HepG2 (cell line): ENCODE results near the gene UQCC5. TPM values are rescaled to one million over a fixed set of nuclear protein-coding genes. Genes with fewer than 3 reads are reported as not detected.

Experiments
- GATAD1 ChIP-seq: IDR thresholded peaks from 2 replicates; pipeline ENCODE4 v1.6.1; 2016; ENCODE audit warnings: missing genetic modification reagents, missing compliant biosample characterization
- NFKBIZ ChIP-seq: IDR thresholded peaks from 2 replicates; pipeline ENCODE4 v1.6.1; 2018; ENCODE audit warnings: missing genetic modification reagents, missing compliant biosample characterization
- PAF1 ChIP-seq: IDR thresholded peaks from 2 replicates; pipeline ENCODE4 v1.6.1; 2016; ENCODE audit warnings: missing genetic modification reagents, missing compliant biosample characterization
- PITX1 ChIP-seq: sonication (generic); formaldehyde crosslinking; IDR thresholded peaks from 2 replicates; pipeline ENCODE4 v1.5.1; 2020; ENCODE audit warnings: mild to moderate bottlenecking, missing genetic modification reagents
- RBAK ChIP-seq: sonication (generic); formaldehyde crosslinking; IDR thresholded peaks from 2 replicates; pipeline ENCODE4 v1.5.1; 2020; ENCODE audit warnings: mild to moderate bottlenecking, missing genetic modification reagents
- SNAPC4 ChIP-seq: sonication (generic); formaldehyde crosslinking; IDR thresholded peaks from 2 replicates; pipeline ENCODE4 v1.4.0; 2020; ENCODE audit warnings: mild to moderate bottlenecking, missing genetic modification reagents
- THAP11 ChIP-seq: IDR thresholded peaks from 2 replicates; pipeline ENCODE4 v1.6.1; 2016; ENCODE audit warnings: missing biosample characterization, missing genetic modification reagents
- U2AF1 ChIP-seq: fragments of 200-400 bp; formaldehyde crosslinking; optimal IDR thresholded peaks from 2 replicates; pipeline ENCODE3; 2017; ENCODE audit warnings: mild to moderate bottlenecking, low read depth, low read length
- ZBTB3 ChIP-seq: sonication (generic); formaldehyde crosslinking; IDR thresholded peaks from 2 replicates; pipeline ENCODE4 v1.4.0; 2020; ENCODE audit warnings: low read depth, mild to moderate bottlenecking, moderate library complexity, missing genetic modification reagents, borderline replicate concordance
- ZKSCAN8 ChIP-seq: IDR thresholded peaks from 2 replicates; pipeline ENCODE4 v1.6.1; 2016; ENCODE audit warnings: borderline replicate concordance, missing genetic modification reagents, missing compliant biosample characterization
- ZNF12 ChIP-seq: sonication (generic); formaldehyde crosslinking; IDR thresholded peaks from 2 replicates; pipeline ENCODE4 v1.5.0; 2020; ENCODE audit warnings: missing genetic modification reagents
- ZNF253 ChIP-seq: sonication (generic); formaldehyde crosslinking; IDR thresholded peaks from 2 replicates; pipeline ENCODE4 v1.8.0; 2022; ENCODE audit warnings: mild to moderate bottlenecking, missing genetic modification reagents, borderline replicate concordance
- ZNF264 ChIP-seq: sonication (generic); formaldehyde crosslinking; IDR thresholded peaks from 2 replicates; pipeline ENCODE4 v1.4.0; 2020; ENCODE audit warnings: missing genetic modification reagents
- ZNF281 ChIP-seq: sonication (generic); formaldehyde crosslinking; IDR thresholded peaks from 2 replicates; pipeline ENCODE4 v1.4.0; 2020; ENCODE audit warnings: missing genetic modification reagents, borderline replicate concordance
- ZNF577 ChIP-seq: sonication (generic); formaldehyde crosslinking; IDR thresholded peaks from 2 replicates; pipeline ENCODE4 v1.4.0; 2020; ENCODE audit warnings: mild to moderate bottlenecking, low read depth, missing genetic modification reagents, borderline replicate concordance
- polyA plus RNA-seq, 8 experiments: library from polyadenylated mRNA; depleted of rRNA in 3 of 8; stranded (reverse) in 7 of 8; unstranded in 1 of 8; fragments of >200 nt; fragmentation: Illumina TruSeq in 4 of 8; extraction: Trizol in 4 of 8; gene quantifications; 2 replicates each; pipeline versions ENCODE4 v1.2.1 to v1.2.3, GENCODE V29; 2011 to 2016; ENCODE audit warnings: low read depth in 4 of 8, missing spikeins in 1 of 8, mixed read lengths in 1 of 8; ENCODE audit not compliant: insufficient read depth in 1 of 8
- total RNA-seq, 5 experiments: library from RNA; depleted of rRNA; stranded (reverse); fragments of >200 nt; fragmentation: Illumina TruSeq; extraction: Trizol; gene quantifications; 2 replicates each; pipeline ENCODE4 v1.2.3, GENCODE V29; 2016; ENCODE audit warnings: low read depth in 1 of 5
- TF ChIP-seq, protein P1 (sequence below): sonication (generic); formaldehyde crosslinking; IDR thresholded peaks from 2 replicates; pipeline ENCODE4 v1.4.0; 2020; ENCODE audit warnings: mild to moderate bottlenecking, missing genetic modification reagents
- TF ChIP-seq, protein P2 (sequence below): sonication (generic); formaldehyde crosslinking; IDR thresholded peaks from 2 replicates; pipeline ENCODE4 v1.5.0; 2020; ENCODE audit warnings: missing genetic modification reagents, mild to moderate bottlenecking, borderline replicate concordance

The UQCC5 gene
- total and polyA plus RNA-seq, 2 of the 13 experiments (the other 11 are each of a cell fraction or from before 2014, with no cell fraction given) = 15.4 to 29.5 TPM

GRCh38 chr3:52532838-52533622 lies 3.4 kb upstream of the UQCC5 start (continued):
- TF ChIP-seq, protein P1, sequence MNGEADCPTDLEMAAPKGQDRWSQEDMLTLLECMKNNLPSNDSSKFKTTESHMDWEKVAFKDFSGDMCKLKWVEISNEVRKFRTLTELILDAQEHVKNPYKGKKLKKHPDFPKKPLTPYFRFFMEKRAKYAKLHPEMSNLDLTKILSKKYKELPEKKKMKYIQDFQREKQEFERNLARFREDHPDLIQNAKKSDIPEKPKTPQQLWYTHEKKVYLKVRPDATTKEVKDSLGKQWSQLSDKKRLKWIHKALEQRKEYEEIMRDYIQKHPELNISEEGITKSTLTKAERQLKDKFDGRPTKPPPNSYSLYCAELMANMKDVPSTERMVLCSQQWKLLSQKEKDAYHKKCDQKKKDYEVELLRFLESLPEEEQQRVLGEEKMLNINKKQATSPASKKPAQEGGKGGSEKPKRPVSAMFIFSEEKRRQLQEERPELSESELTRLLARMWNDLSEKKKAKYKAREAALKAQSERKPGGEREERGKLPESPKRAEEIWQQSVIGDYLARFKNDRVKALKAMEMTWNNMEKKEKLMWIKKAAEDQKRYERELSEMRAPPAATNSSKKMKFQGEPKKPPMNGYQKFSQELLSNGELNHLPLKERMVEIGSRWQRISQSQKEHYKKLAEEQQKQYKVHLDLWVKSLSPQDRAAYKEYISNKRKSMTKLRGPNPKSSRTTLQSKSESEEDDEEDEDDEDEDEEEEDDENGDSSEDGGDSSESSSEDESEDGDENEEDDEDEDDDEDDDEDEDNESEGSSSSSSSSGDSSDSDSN (CRISPR knock-in tag) = peak; percentile 78
- TF ChIP-seq ZBTB3 (CRISPR knock-in tag) = no peak
- no peak for TF ChIP-seq ZNF253 (CRISPR knock-in tag)
- no peak for TF ChIP-seq ZNF12
- peak; percentile 35; the same call in 1 of the 2 replicates for TF ChIP-seq THAP11 (CRISPR knock-in tag)
- TF ChIP-seq NFKBIZ (CRISPR knock-in tag) = no peak
- no peak for TF ChIP-seq PAF1 (CRISPR knock-in tag)
- no peak for TF ChIP-seq ZNF281 (CRISPR knock-in tag)
- TF ChIP-seq ZNF264 = no peak
- TF ChIP-seq, protein P2, sequence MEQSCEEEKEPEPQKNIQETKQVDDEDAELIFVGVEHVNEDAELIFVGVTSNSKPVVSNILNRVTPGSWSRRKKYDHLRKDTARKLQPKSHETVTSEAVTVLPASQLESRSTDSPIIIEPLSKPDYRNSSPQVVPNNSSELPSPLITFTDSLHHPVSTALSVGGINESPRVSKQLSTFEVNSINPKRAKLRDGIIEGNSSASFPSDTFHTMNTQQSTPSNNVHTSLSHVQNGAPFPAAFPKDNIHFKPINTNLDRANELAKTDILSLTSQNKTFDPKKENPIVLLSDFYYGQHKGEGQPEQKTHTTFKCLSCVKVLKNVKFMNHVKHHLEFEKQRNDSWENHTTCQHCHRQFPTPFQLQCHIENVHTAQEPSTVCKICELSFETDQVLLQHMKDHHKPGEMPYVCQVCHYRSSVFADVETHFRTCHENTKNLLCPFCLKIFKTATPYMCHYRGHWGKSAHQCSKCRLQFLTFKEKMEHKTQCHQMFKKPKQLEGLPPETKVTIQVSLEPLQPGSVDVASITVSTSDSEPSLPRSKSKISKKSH = no peak
- 0 out of 2 replicates have a peak, but pooled peaks have one; percentile 49 for TF ChIP-seq ZNF577 (CRISPR knock-in tag)
- no peak for TF ChIP-seq PITX1 (CRISPR knock-in tag)
- no peak for TF ChIP-seq GATAD1 (CRISPR knock-in tag)
- TF ChIP-seq SNAPC4 (CRISPR knock-in tag) = no peak
- no peak for TF ChIP-seq U2AF1
- TF ChIP-seq RBAK (CRISPR knock-in tag) = no peak
- TF ChIP-seq ZKSCAN8 (CRISPR knock-in tag) = no peak
